Measurements from ENCODE around the gene MEMO1. TPM values are rescaled to one million over a fixed set of nuclear protein-coding genes. Genes with fewer than 3 reads are reported as not detected.
"Not testable (repeated sequence)": the region's sequence is repeated elsewhere in the genome, so short reads cannot be mapped to it uniquely, and the experiment has no call there.

Gene MEMO1
- total RNA-seq, 1 experiment from 2014 or later = 66.0 TPM

DNA sequence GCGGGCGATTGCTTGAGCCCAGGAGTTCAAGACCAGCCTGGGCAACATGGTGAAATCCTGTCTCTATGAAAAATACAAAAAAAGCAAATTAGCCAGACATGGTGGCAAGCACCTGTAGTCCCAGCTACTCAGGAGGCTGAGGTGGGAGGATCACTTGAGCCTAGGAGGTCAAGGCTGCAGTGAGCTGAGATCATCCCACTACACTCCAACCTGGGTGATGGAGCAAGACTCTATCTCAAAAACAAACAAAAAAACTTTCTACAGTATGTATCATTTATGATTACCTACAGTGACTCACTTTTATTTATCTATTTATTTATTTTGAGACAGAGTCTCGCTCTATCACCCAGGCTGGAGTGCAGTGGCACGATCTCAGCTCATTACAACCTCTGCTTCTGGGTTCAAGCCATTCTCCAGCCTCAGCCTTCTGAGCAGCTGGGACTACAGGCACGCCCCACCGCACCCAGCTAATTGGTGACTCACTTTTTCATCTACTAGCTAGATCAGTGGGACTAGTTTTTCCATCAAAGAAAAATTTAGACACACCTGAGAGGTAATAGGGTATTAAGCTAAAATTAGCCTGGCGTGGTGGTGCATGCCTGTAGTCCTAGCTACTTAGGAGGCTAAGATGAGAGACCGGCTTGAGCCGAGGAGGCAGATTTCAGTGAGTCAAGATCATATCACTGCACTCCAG, 8.1 kb upstream of the MEMO1 start:
- POLR2A ChIA-PET (ENCODE audit: low non-redundant PET) = interaction anchor here (0.6 kb wide), 1 partner anchor 9 kb away, joined by 3 read pairs; no protein-coding TSS in a partner anchor
- H3K4me3 ChIP-seq (ENCODE audit: low read depth, low read length, poor library complexity, severe bottlenecking); intact Hi-C loops (cut with micrococcal nuclease; ENCODE audit: unreplicated experiment); H3K27ac ChIP-seq (ENCODE audit: low read depth, low read length, poor library complexity, severe bottlenecking); CTCF ChIA-PET; DNase-seq (ENCODE audit: low spot score); BruUV-seq (replicated peaks); H3K4me1 ChIP-seq (ENCODE audit: insufficient read depth, low read length, poor library complexity, severe bottlenecking); H3K27me3 ChIP-seq (replicated peaks; ENCODE audit: insufficient read depth, low read depth, low read length, poor library complexity); H3K9me3 ChIP-seq (ENCODE audit: low read depth, low read length, poor library complexity, severe bottlenecking); H3K36me3 ChIP-seq (ENCODE audit: insufficient read depth, low read length, poor library complexity, severe bottlenecking): not testable (repeated sequence)

- no peaks in the 10 kb centered on the region for H3K9me3 ChIP-seq (ENCODE audit: low read depth, low read length, poor library complexity, severe bottlenecking)
- H3K4me1 ChIP-seq (ENCODE audit: insufficient read depth, low read length, poor library complexity, severe bottlenecking) = peaks cover 11% of the 10 kb centered on the region
- H3K36me3 ChIP-seq (ENCODE audit: insufficient read depth, low read length, poor library complexity, severe bottlenecking) = no peaks in the 10 kb centered on the region
- no peak overlapping the region for H3K4me3 ChIP-seq (ENCODE audit: low read depth, low read length, poor library complexity, severe bottlenecking)
- POLR2A ChIA-PET (ENCODE audit: low non-redundant PET) = no interaction called here
- CTCF ChIA-PET = no interaction called here
- no peak overlapping the region for H3K27ac ChIP-seq (ENCODE audit: low read depth, low read length, poor library complexity, severe bottlenecking)
- H3K27me3 ChIP-seq (replicated peaks; ENCODE audit: insufficient read depth, low read depth, low read length, poor library complexity) = no peaks in the 10 kb centered on the region
- no peak for DNase-seq (ENCODE audit: low spot score)
- BruUV-seq (replicated peaks) = no TSS peak
- no peak for TF ChIP-seq EZH2 (IDR thresholded peaks at IDR 0.05; ENCODE audit: borderline replicate concordance, low read depth, low read length, poor library complexity, severe bottlenecking)
- TF ChIP-seq, protein P1, sequence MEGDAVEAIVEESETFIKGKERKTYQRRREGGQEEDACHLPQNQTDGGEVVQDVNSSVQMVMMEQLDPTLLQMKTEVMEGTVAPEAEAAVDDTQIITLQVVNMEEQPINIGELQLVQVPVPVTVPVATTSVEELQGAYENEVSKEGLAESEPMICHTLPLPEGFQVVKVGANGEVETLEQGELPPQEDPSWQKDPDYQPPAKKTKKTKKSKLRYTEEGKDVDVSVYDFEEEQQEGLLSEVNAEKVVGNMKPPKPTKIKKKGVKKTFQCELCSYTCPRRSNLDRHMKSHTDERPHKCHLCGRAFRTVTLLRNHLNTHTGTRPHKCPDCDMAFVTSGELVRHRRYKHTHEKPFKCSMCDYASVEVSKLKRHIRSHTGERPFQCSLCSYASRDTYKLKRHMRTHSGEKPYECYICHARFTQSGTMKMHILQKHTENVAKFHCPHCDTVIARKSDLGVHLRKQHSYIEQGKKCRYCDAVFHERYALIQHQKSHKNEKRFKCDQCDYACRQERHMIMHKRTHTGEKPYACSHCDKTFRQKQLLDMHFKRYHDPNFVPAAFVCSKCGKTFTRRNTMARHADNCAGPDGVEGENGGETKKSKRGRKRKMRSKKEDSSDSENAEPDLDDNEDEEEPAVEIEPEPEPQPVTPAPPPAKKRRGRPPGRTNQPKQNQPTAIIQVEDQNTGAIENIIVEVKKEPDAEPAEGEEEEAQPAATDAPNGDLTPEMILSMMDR (conservative IDR thresholded peaks at IDR 0.05; ENCODE audit: low read depth, low read length) = no peak
- intact Hi-C loops (cut with micrococcal nuclease; ENCODE audit: unreplicated experiment) = no loop called here
Measured at GRCh38 chr2:32012872-32013271, 2.1 kb upstream of the MEMO1 start.

DNA sequence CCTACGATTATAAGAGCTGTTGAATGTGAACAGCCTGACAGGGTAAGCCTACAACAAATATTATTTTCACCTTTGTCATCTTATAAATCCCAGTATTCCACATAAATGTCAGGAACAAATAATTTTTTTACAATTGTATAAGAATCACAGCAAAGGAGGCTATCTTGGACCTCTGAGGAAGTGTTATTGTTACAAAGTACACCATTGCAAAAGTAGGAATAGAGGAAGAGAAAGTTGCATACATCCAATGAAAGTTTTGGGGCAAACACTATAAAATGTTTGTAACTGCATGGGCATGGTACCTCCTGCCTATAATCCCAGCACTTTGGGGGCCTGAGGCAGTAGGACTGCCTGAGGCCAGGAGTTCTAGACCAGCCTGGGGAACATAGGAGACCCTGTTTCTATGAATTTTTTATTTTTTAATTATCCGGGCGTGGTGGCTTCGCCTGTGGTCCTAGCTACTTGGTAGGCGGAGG, 715 bp upstream of the MEMO1 start:
- H3K27ac ChIP-seq (ENCODE audit: low read depth, low read length, poor library complexity, severe bottlenecking) = peak overlapping the region; percentile 89
- H3K36me3 ChIP-seq (ENCODE audit: insufficient read depth, low read length, poor library complexity, severe bottlenecking) = no peaks in the 10 kb centered on the region
- ChIA-PET POLR2A (ENCODE audit: low non-redundant PET) (no interaction called here), CTCF (no interaction called here)
- peak overlapping the region; percentile 98 for H3K4me3 ChIP-seq (ENCODE audit: low read depth, low read length, poor library complexity, severe bottlenecking)
- H3K4me1 ChIP-seq (ENCODE audit: insufficient read depth, low read length, poor library complexity, severe bottlenecking) = peaks cover 14% of the 10 kb centered on the region
- no peaks in the 10 kb centered on the region for H3K9me3 ChIP-seq (ENCODE audit: low read depth, low read length, poor library complexity, severe bottlenecking)
- TF ChIP-seq, protein P1 (conservative IDR thresholded peaks at IDR 0.05; ENCODE audit: low read depth, low read length) = no peak
- TF ChIP-seq EZH2 (IDR thresholded peaks at IDR 0.05; ENCODE audit: borderline replicate concordance, low read depth, low read length, poor library complexity, severe bottlenecking) = no peak
- DNase-seq (ENCODE audit: low spot score) = no peak
- TSS peak; percentile 90 for BruUV-seq (replicated peaks)
- intact Hi-C loops (cut with micrococcal nuclease; ENCODE audit: unreplicated experiment) = no loop called here
- no peaks in the 10 kb centered on the region for H3K27me3 ChIP-seq (replicated peaks; ENCODE audit: insufficient read depth, low read depth, low read length, poor library complexity)

GRCh38 chr2:32010280-32010669, 533 bp downstream of the MEMO1 start:
- Histone ChIP-seq H3K4me1 (ENCODE audit: insufficient read depth, low read length, poor library complexity, severe bottlenecking) (peaks cover 14% of the 10 kb centered on the region), H3K4me3 (ENCODE audit: low read depth, low read length, poor library complexity, severe bottlenecking) (peak overlapping the region; percentile 98)
- H3K27me3 ChIP-seq (replicated peaks; ENCODE audit: insufficient read depth, low read depth, low read length, poor library complexity); POLR2A ChIA-PET (ENCODE audit: low non-redundant PET); BruUV-seq (replicated peaks); H3K36me3 ChIP-seq (ENCODE audit: insufficient read depth, low read length, poor library complexity, severe bottlenecking); intact Hi-C loops (cut with micrococcal nuclease; ENCODE audit: unreplicated experiment); H3K27ac ChIP-seq (ENCODE audit: low read depth, low read length, poor library complexity, severe bottlenecking); H3K9me3 ChIP-seq (ENCODE audit: low read depth, low read length, poor library complexity, severe bottlenecking): not testable (repeated sequence)
- CTCF ChIA-PET = interaction anchor here (0.6 kb wide), 1 partner anchor 355 kb away, joined by 5 read pairs; no protein-coding TSS in a partner anchor
- DNase-seq (ENCODE audit: low spot score) = peak; percentile 54
